ENCODE results near the gene AUP1. TPM values are rescaled to one million over a fixed set of nuclear protein-coding genes. Genes with fewer than 3 reads are reported as not detected.

The AUP1 gene
- total RNA-seq, 4 donors from 2014 or later, result 62.7 to 92.1 (median 86.2) TPM

DNA sequence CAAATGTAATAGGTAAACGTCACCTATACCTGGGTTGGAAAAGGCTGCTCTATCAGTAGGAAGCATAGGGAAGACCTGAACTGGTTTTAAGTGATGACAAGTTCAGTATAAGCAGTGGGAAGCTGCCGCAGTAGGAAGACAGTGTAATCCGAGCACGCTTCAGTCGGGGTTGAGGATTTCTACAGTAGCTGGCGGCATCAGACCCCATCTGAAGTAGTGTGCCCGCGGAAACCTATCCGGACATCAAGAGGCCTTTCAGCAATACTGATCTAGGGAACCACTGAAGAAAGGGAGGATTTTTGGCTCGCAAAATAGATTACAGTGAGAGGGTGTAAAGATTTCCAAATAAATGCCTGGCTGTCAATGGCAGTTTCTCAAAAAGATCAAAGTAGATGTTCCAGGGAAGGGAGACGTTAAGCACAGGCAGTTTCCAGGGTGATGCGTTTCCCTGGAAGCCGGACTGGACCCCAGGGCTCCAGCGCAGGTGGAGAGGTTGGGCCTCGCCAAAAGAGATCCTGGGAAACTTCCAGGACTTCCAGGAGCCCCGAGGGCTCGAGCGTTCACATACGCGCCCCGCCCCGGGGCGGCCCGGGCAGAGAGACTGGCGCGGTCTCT is 18.9 kb upstream of the AUP1 start:
- Histone ChIP-seq H3K9me3 (no peaks in the 10 kb centered on the region), H3K27me3 (no peaks in the 10 kb centered on the region), H3K36me3 (no peaks in the 10 kb centered on the region), H3K27ac (peak overlapping the region; percentile 10 to 85 (median 78)), H3K4me1 (peaks cover 0 to 35% (median 7%) of the 10 kb centered on the region in 3 donors), H3K4me3 (peak overlapping the region; percentile 21 to 69)
- 10 to 28% methylated on average over 14 to 16 of the region's 26 CpGs for WGBS, 2 donors (ENCODE audit: low coverage in 1 of 2)
- ATAC-seq, result peak; percentile 28
- TF ChIP-seq POLR2A (IDR thresholded peaks at IDR 0.05), result no peak
- no peak for TF ChIP-seq EP300 (IDR thresholded peaks at IDR 0.05)
- TF ChIP-seq, protein P1, sequence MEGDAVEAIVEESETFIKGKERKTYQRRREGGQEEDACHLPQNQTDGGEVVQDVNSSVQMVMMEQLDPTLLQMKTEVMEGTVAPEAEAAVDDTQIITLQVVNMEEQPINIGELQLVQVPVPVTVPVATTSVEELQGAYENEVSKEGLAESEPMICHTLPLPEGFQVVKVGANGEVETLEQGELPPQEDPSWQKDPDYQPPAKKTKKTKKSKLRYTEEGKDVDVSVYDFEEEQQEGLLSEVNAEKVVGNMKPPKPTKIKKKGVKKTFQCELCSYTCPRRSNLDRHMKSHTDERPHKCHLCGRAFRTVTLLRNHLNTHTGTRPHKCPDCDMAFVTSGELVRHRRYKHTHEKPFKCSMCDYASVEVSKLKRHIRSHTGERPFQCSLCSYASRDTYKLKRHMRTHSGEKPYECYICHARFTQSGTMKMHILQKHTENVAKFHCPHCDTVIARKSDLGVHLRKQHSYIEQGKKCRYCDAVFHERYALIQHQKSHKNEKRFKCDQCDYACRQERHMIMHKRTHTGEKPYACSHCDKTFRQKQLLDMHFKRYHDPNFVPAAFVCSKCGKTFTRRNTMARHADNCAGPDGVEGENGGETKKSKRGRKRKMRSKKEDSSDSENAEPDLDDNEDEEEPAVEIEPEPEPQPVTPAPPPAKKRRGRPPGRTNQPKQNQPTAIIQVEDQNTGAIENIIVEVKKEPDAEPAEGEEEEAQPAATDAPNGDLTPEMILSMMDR (IDR thresholded peaks at IDR 0.05), result no peak
- no peak for TF ChIP-seq POLR2AphosphoS5 (IDR thresholded peaks at IDR 0.05)

DNA sequence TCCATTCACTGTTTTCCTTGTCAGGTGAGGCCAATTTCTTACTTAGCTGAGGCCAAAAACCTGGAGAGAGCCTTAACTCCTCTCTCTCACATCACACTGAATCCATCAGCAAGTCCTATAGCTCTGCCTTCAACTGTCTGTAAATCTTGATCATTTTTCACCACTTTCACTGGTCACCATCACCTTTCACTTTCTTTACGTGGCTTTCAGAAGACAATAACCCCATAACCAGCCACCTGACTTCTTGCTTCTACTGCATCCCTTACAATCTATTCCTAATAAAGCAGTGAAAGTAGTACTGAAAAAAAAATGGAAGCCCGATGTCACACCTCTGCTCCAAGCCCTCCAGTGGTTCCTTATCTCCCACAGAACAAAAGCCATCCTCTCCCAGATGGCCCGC is 16.5 kb upstream of the AUP1 start:
- H3K4me3 ChIP-seq, result no peak overlapping the region
- peaks cover 0 to 29% (median 5%) of the 10 kb centered on the region in 3 donors for H3K4me1 ChIP-seq
- no peak for ATAC-seq
- no peaks in the 10 kb centered on the region for H3K9me3 ChIP-seq
- H3K27ac ChIP-seq, result no peak overlapping the region
- 73 to 93% methylated on average over 3 of the region's 3 CpGs for whole genome bisulfite sequencing, 2 donors (ENCODE audit: low coverage in 1 of 2)
- H3K27me3 ChIP-seq, result no peaks in the 10 kb centered on the region
- no peak for TF ChIP-seq POLR2AphosphoS5 (IDR thresholded peaks at IDR 0.05)
- TF ChIP-seq EP300 (IDR thresholded peaks at IDR 0.05), result no peak
- no peak for TF ChIP-seq POLR2A (IDR thresholded peaks at IDR 0.05)
- TF ChIP-seq, protein P1 (IDR thresholded peaks at IDR 0.05), result no peak
- H3K36me3 ChIP-seq, result no peaks in the 10 kb centered on the region

DNA sequence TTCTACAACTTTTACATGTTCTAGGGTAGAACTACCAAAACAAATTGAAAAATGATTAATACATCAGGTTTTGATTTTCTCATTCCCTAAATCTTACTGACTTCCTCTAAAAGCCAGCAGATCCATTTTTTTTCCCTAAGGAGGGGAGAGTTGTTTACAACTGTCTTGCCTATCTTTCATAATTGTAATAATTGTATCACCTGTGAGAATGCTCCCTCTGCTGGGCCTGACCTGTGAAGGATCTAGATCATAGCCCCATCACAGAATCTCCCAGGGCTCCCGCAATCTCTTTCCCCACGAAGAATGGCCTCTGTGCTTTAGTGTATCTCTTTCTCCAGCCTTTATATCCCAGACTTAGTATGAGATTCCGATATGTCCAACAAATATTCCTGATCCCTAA is 15.1 kb upstream of the AUP1 start:
- WGBS, 2 donors (ENCODE audit: low coverage in 1 of 2), result 89 to 100% methylated on average over 1 to 3 of the region's 3 CpGs
- TF ChIP-seq, protein P1 (IDR thresholded peaks at IDR 0.05), result no peak
- TF ChIP-seq POLR2AphosphoS5 (IDR thresholded peaks at IDR 0.05), result no peak
- no peak for TF ChIP-seq POLR2A (IDR thresholded peaks at IDR 0.05)
- TF ChIP-seq EP300 (IDR thresholded peaks at IDR 0.05), result no peak
- peaks cover 1% of the 10 kb centered on the region for H3K27me3 ChIP-seq
- no peak overlapping the region for H3K4me3 ChIP-seq
- no peaks in the 10 kb centered on the region for H3K9me3 ChIP-seq
- H3K27ac ChIP-seq, result no peak overlapping the region
- peaks cover 0 to 16% (median 6%) of the 10 kb centered on the region in 3 donors for H3K4me1 ChIP-seq
- ATAC-seq, result no peak
- no peaks in the 10 kb centered on the region for H3K36me3 ChIP-seq

DNA sequence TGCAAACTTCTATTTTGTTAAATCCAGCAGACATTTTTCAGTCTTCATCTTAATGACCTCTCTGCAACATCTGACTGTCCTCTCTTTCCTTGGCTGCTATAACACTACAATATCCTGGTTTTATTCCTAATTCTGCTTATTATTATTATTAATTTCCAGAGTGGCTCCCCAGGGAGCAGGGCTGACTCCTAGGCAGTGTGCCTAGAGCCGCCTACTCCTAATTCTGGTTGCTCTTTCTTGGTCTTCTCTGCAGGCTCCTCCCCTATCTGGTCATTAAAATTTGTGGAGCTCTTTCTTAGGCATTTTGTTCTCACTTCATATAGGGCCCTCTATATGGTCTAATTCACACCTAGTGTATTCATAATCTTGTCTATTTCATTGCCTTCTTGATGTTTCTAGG is 13.5 kb upstream of the AUP1 start:
- H3K36me3 ChIP-seq, result no peaks in the 10 kb centered on the region
- no peak overlapping the region for H3K4me3 ChIP-seq
- ATAC-seq, result no peak
- H3K4me1 ChIP-seq, result peaks cover 0 to 2% (median under 1%) of the 10 kb centered on the region in 3 donors
- WGBS, 2 donors (ENCODE audit: low coverage in 1 of 2), result 67 to 80% methylated on average over 1 of the region's 1 CpG
- no peak for TF ChIP-seq POLR2AphosphoS5 (IDR thresholded peaks at IDR 0.05)
- no peak for TF ChIP-seq EP300 (IDR thresholded peaks at IDR 0.05)
- TF ChIP-seq, protein P1 (IDR thresholded peaks at IDR 0.05), result no peak
- no peak for TF ChIP-seq POLR2A (IDR thresholded peaks at IDR 0.05)
- peaks cover 9% of the 10 kb centered on the region for H3K27me3 ChIP-seq
- no peak overlapping the region for H3K27ac ChIP-seq
- H3K9me3 ChIP-seq, result no peaks in the 10 kb centered on the region

DNA sequence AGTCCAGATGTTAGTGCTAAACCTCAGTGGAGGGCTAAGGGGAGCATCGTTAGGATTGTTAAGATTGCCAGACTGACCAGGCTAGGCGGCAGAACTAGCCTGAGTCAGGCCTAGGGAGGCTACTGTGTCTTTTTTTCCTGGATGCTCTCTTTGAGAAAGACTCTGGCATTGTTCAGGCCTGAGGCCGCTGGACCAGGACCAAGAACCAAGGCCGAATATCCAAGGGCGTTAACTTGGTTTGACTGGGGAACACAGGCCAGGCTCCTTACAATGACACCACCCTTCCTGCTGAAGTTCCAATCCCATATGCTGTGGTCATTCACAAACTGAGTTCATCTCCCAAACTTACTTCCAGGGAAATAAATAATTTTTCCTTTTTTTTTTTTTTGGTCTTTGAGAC is 10.8 kb upstream of the AUP1 start:
- no peaks in the 10 kb centered on the region for H3K9me3 ChIP-seq
- H3K4me3 ChIP-seq, result no peak overlapping the region
- no peaks in the 10 kb centered on the region for H3K36me3 ChIP-seq
- H3K27me3 ChIP-seq, result peaks cover 9% of the 10 kb centered on the region
- peaks cover 0 to 2% (median 0%) of the 10 kb centered on the region in 3 donors for H3K4me1 ChIP-seq
- WGBS, 2 donors (ENCODE audit: low coverage in 1 of 2), result 50% methylated on average over 2 of the region's 5 CpGs; no CpG with 5 or more reads in 1 of the 2 donors
- peak; percentile 81 for ATAC-seq
- TF ChIP-seq POLR2A (IDR thresholded peaks at IDR 0.05), result no peak
- peak overlapping the region in 2 of 4 donors; percentile 42 to 46 for H3K27ac ChIP-seq

All from gastroesophageal sphincter (tissue), 4 donors.